ENCODE measurements around the gene ANKRD31.

- TF ChIP-seq CTCF (IDR thresholded peaks at IDR 0.05) (no peak), POLR2AphosphoS5 (IDR thresholded peaks at IDR 0.05; ENCODE audit: insufficient read depth in 1 of 2, low read depth in 1 of 2) (no peak), POLR2A (IDR thresholded peaks at IDR 0.05) (no peak)
These were observed 123.1 kb downstream of the ANKRD31 start for GRCh38 chr5:75113354-75114113.

Measured in vagina (tissue), 2 donors.